Measurements from ENCODE around the gene THSD7A. TPM values are rescaled to one million over a fixed set of nuclear protein-coding genes. Genes with fewer than 3 reads are reported as not detected.

The THSD7A gene
- total RNA-seq, 2 experiments from 2014 or later, result not detected

DNA sequence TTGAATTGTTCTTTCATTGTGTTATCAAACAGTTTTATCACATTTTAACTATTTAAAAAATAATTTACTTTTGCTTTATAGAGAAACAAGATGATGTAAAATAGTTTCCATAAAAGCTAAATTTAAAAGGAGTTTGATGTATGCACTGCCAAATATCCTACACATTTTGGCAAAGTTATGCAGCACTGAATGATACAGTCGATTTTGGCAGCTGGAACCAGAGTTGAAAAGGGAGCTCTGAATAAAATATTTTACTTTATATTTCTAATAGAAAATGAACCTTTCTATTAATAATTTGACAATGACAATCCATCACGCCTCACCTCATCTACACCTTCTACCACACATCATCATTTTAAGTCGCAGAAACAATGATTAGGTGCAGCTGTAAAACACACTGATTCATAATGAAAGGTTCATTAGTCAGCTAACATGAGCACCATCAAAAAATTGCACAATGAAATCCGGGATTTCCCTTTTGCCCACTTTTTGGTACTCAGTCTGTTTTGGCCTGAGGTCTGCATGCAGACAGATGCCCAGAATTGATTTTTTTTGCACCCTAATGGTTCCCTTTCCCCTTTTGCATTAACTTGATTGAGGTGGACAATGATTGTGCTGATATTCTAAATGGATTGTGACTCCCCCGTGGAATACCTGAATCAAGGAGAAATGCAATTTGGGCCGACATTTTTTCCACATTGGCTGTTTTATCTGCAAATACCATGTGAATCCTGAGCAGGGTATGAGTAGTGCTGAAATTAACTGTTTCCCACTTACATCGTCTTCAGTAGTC lies 105.8 kb downstream of the THSD7A start:
- no peaks in the 10 kb centered on the region for H3K36me3 Mint-ChIP-seq
- H3K4me3 Mint-ChIP-seq, result no peak overlapping the region
- no peaks in the 10 kb centered on the region for H3K27me3 Mint-ChIP-seq
- H3K9me3 Mint-ChIP-seq (ENCODE audit: low read depth), result peaks cover 6% of the 10 kb centered on the region
- ATAC-seq (no peak), DNase-seq (no peak)
- CTCF ChIA-PET, result no interaction called here
- H3K4me1 Mint-ChIP-seq, result no peaks in the 10 kb centered on the region
- H3K27ac Mint-ChIP-seq, result no peak overlapping the region

DNA sequence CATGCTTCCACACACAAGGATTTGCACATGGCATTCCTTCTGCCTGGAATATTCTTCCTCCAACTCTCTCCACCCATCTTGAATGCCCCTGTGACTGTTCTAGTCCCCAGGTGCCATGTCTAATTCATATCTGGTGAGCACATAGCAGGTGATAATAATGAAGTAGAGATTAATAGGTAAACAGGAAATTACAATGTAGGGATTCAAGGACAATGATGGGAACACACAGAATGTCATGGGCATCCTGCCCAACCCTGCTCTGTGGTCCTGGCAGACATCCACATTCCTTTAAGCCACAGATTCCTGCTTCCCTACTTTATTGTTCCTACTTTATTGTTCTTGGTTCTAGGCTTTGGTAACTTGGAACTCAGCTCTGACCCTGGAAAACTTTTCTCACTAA lies 115.8 kb downstream of the THSD7A start:
- Mint-ChIP-seq H3K36me3 (no peaks in the 10 kb centered on the region), H3K9me3 (ENCODE audit: low read depth) (no peaks in the 10 kb centered on the region), H3K27ac (no peak overlapping the region), H3K4me1 (no peaks in the 10 kb centered on the region), H3K27me3 (no peaks in the 10 kb centered on the region), H3K4me3 (no peak overlapping the region)
- CTCF ChIA-PET, result no interaction called here
- DNase-seq, result no peak
- no peak for ATAC-seq

DNA sequence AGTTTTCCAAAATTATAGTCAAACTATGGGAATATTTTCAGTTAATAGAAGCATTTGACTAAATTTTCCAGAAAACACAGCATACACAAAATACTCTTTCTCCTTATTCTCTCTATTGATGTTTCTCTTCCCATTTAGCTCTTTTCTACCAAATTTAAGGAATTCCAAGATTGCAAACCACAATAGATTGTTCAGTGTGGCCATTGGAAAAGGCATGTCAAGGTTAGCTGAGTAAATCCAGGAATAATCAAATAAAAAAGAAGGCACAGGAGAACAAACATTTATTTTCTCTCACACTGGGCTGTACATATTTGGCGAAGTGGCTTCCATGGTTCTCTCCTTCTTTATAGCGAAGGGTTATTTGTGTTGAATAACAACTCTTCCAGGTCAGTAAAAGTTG lies 117.3 kb downstream of the THSD7A start:
- no peaks in the 10 kb centered on the region for H3K27me3 Mint-ChIP-seq
- CTCF ChIA-PET, result no interaction called here
- H3K4me3 Mint-ChIP-seq, result no peak overlapping the region
- no peaks in the 10 kb centered on the region for H3K4me1 Mint-ChIP-seq
- H3K36me3 Mint-ChIP-seq, result no peaks in the 10 kb centered on the region
- no peak for DNase-seq
- no peaks in the 10 kb centered on the region for H3K9me3 Mint-ChIP-seq (ENCODE audit: low read depth)
- no peak overlapping the region for H3K27ac Mint-ChIP-seq
- ATAC-seq, result no peak

DNA sequence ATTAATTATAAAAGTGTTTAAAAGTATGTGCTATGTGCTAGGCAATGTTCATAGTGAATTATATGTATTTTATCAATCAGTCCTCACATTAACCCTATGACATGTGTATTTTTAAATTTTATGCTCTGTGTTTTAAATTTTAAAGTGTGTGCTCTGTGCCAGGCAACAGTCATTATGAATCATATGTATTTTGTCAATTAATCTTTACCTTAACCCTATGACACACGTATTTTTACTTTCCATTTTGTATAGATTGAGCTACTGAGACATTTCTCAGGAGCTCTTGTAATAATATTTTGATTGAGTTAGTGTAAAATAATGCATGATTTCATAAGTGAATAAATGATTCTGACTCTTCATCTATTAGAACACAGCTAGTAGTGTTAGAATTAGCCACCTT lies 117.8 kb downstream of the THSD7A start:
- no peak for ATAC-seq
- H3K4me3 Mint-ChIP-seq, result no peak overlapping the region
- H3K36me3 Mint-ChIP-seq, result no peaks in the 10 kb centered on the region
- H3K27ac Mint-ChIP-seq, result no peak overlapping the region
- DNase-seq, result no peak
- H3K27me3 Mint-ChIP-seq, result no peaks in the 10 kb centered on the region
- H3K9me3 Mint-ChIP-seq (ENCODE audit: low read depth), result no peaks in the 10 kb centered on the region
- CTCF ChIA-PET, result no interaction called here
- H3K4me1 Mint-ChIP-seq, result no peaks in the 10 kb centered on the region

DNA sequence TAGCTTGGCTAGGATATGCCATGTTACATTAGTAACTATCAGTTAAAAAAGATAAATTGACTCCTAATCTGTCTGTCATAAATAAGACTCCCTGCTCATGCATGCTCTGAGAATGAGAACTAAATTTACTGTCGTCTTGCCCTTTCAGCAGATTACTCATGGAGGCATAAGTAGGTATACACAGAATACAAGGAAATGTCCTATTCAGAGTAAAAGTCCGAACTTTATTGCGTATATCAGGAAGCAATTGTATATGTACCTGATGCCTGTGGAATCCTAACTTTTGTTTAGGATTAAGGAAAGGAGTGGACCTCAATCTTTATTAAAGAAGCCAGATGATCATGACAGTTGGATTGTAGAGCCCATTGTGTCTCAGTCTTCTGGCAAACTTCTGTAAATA lies 118.6 kb downstream of the THSD7A start:
- Mint-ChIP-seq H3K27ac (no peak overlapping the region), H3K27me3 (no peaks in the 10 kb centered on the region), H3K4me1 (no peaks in the 10 kb centered on the region), H3K9me3 (ENCODE audit: low read depth) (no peaks in the 10 kb centered on the region), H3K36me3 (no peaks in the 10 kb centered on the region), H3K4me3 (no peak overlapping the region)
- ATAC-seq (no peak), DNase-seq (no peak)
- CTCF ChIA-PET, result no interaction called here

DNA sequence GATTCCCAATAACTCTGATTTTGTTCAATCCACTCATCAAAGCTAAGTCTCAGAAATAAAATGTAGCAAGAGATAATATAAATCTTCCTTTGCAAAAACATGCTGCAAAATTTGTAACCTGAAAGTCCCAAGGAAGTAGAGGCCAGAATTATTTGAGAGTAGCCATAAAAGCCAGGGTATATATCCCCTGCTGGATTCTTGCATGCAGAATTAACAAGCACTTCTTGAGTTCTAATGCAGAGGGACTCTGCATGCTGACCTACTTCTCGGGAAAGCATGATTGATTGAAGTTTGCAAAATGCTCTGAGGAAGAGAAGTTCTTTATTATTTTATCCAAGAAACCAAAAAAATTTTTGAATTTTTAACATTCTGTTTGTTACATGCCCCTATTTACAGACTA lies 121.6 kb downstream of the THSD7A start:
- Mint-ChIP-seq H3K36me3 (no peaks in the 10 kb centered on the region), H3K9me3 (ENCODE audit: low read depth) (no peaks in the 10 kb centered on the region), H3K4me1 (no peaks in the 10 kb centered on the region), H3K27ac (no peak overlapping the region), H3K4me3 (no peak overlapping the region), H3K27me3 (no peaks in the 10 kb centered on the region)
- CTCF ChIA-PET, result no interaction called here
- no peak for DNase-seq
- ATAC-seq, result no peak

DNA sequence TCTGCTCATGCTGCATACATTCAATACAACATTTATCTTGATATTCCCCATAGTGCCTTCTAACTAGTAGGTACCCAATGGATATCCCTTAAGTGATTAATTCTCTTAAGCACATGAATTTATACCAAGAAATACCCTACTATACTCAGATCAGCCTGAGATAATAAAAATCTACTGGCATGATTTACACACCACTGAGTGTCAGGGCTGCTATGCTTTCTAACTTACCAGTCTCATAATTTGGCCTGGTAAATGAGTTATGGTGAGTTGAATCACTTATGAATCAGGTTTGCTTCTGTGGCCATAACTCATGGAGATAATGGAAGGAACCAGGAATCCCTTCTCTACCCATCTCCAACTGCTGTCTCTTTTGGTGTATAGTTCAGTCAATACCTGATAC lies 122.8 kb downstream of the THSD7A start:
- H3K4me1 Mint-ChIP-seq, result no peaks in the 10 kb centered on the region
- H3K27ac Mint-ChIP-seq, result no peak overlapping the region
- no peak overlapping the region for H3K4me3 Mint-ChIP-seq
- CTCF ChIA-PET, result no interaction called here
- H3K36me3 Mint-ChIP-seq, result no peaks in the 10 kb centered on the region
- ATAC-seq, result no peak
- no peak for DNase-seq
- H3K27me3 Mint-ChIP-seq, result no peaks in the 10 kb centered on the region
- H3K9me3 Mint-ChIP-seq (ENCODE audit: low read depth), result no peaks in the 10 kb centered on the region

DNA sequence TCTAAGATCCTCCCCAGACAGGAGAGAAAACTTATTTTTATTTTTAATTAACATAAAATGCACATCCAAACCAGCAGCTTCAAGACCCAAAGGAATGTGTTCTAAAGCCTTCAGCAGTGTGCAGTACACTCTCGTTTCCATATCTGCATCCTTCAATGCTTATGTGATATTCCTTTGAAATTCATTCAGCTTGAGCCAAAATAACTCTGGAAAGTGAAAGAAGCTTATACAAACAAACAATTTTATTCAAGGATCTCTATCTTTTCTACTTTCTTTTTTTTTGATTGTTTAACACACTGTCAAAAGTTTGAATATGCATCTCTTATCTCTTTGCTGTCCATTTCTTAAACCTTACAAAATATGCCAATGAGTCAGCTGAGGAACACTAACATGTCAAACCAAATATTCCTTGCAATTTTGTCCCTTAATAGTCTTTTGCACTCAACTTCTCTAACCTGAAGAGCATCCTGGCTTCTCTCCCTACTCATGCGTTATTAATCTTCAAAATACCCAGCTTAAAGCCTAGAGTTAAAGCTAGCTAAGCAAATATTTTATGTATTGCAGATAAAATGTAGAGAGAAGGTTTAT lies 124.3 kb downstream of the THSD7A start:
- DNase-seq (no peak), ATAC-seq (no peak)
- Mint-ChIP-seq H3K9me3 (ENCODE audit: low read depth) (no peaks in the 10 kb centered on the region), H3K27me3 (no peaks in the 10 kb centered on the region), H3K36me3 (no peaks in the 10 kb centered on the region), H3K4me1 (no peaks in the 10 kb centered on the region), H3K4me3 (no peak overlapping the region), H3K27ac (no peak overlapping the region)
- CTCF ChIA-PET, result no interaction called here

DNA sequence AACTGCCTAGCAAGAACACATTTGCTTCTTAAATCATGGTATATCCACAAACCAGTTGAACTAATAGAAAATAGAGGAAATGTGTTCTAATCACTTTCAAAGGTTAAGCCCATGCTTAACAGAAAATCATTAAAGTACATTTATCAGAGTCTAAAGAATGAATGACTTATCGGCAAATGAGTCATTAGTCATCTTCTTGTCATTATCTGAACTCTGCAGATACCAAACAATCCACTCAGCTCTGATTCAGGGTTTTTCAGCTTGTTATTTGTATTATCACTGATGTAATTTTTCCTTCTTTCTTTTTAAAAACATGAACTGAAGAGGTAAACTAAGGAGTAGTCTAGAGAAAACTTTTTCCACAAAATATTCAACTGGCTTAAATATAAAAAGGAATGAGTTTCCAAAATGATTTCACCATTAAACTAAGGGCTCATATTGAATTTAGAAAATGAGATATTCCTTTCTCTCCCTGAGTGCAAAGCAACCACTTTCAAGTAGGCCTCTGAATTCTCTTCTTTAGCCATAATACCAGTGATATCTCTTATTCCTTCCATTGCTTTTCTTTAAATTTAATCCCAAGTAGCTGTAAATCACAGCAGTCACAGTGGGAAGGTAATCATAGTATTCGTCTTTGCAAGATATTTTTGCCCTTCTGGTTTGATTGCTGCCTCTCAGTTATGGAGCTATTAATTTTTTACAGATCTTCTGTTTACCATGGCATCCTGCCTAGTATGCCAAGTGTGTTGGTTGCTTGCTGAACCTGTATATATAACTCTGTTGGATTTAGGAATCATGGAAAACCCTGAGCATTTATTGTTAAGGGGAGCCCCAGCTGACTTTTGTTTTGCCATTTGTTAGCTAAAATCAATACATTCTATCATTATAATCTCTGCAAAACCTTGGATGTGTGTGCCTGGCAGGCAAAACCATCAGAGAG lies 125.1 kb downstream of the THSD7A start:
- DNase-seq (no peak), ATAC-seq (no peak)
- H3K27ac Mint-ChIP-seq, result no peak overlapping the region
- H3K4me1 Mint-ChIP-seq, result no peaks in the 10 kb centered on the region
- H3K36me3 Mint-ChIP-seq, result no peaks in the 10 kb centered on the region
- no peaks in the 10 kb centered on the region for H3K27me3 Mint-ChIP-seq
- H3K9me3 Mint-ChIP-seq (ENCODE audit: low read depth), result no peaks in the 10 kb centered on the region
- CTCF ChIA-PET, result no interaction called here
- no peak overlapping the region for H3K4me3 Mint-ChIP-seq

DNA sequence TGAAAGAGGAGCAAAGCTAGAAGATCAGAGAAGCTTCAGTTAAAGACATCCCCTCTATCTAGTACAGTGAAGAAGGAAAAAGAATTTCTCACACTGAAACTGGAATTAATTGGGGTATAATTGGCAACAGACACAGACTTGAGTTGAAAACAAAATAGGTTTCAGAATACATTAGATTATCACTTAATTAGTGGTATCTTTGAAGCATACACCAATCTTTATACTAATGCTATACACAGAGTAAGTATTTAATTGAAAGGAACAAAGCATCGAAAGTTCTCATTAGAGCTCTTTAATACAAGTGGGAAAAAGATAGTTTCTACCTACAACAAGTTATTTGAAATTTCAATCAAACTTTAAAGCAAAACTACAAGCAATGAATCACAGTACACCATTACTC lies 128.2 kb downstream of the THSD7A start:
- H3K36me3 Mint-ChIP-seq, result no peaks in the 10 kb centered on the region
- no peaks in the 10 kb centered on the region for H3K9me3 Mint-ChIP-seq (ENCODE audit: low read depth)
- H3K4me1 Mint-ChIP-seq, result no peaks in the 10 kb centered on the region
- ATAC-seq (no peak), DNase-seq (no peak)
- H3K27ac Mint-ChIP-seq, result no peak overlapping the region
- H3K4me3 Mint-ChIP-seq, result no peak overlapping the region
- CTCF ChIA-PET, result no interaction called here
- H3K27me3 Mint-ChIP-seq, result no peaks in the 10 kb centered on the region

DNA sequence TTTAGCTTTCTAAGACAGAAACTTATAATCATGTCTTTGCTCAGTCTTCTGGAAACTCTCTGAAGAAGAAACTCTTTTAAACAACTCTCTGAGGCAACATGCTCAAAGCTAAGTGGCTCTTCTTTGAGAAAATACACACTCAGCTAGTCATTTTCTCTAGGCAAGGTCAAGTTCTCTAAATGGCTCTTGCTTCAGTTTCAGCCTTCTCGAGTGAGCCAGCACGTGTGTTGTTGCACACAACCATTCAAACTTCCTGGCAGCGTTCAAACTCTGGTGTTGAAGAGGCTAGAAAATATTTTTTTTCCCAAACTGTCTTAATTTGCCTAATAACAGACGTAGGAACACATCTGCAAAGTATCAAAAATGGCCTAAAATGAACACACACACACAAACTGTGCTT lies 129.1 kb downstream of the THSD7A start:
- CTCF ChIA-PET, result no interaction called here
- no peaks in the 10 kb centered on the region for H3K27me3 Mint-ChIP-seq

DNA sequence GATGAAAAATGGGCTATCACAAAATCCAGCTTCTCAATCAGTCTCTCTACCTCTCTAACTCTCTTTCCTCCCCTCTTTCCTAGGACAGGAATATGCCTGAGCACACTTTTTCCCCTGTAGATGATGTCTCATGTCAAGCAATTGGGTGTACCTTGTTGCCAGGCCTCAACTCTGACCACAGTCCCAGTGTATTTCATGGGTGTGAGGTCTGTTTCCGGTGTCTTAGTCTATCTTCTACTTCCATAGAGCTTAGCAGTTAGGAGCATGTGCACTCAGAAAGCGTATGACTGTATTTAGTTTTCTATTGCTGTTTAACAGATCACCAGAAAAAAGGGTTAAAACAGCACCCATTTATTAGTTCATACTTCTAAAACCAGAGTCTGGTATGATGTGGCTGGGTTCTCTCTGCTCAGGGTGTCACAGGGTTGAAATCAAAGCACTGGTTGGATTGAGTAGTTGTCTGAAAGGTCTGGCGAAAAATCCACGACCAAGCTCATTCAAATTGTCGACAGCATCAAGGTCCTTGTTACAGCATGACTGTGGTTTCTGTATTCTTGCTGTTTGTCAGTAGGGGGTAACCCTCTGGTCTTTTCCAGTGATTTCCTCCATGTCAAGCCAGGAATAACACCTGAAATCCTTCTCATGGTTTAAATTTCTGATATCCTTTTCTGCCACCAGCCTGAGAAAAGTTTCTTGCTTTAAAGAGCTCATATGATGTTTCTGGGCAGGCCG lies 130.0 kb downstream of the THSD7A start:
- no peaks in the 10 kb centered on the region for H3K27me3 Mint-ChIP-seq
- CTCF ChIA-PET, result no interaction called here

More for the DNA sequence above, 129.1 kb downstream of the THSD7A start:
- no peaks in the 10 kb centered on the region for H3K4me1 Mint-ChIP-seq
- no peak overlapping the region for H3K27ac Mint-ChIP-seq
- ATAC-seq (no peak), DNase-seq (no peak)
- H3K9me3 Mint-ChIP-seq (ENCODE audit: low read depth), result no peaks in the 10 kb centered on the region
- H3K4me3 Mint-ChIP-seq, result no peak overlapping the region
- no peaks in the 10 kb centered on the region for H3K36me3 Mint-ChIP-seq

DNA sequence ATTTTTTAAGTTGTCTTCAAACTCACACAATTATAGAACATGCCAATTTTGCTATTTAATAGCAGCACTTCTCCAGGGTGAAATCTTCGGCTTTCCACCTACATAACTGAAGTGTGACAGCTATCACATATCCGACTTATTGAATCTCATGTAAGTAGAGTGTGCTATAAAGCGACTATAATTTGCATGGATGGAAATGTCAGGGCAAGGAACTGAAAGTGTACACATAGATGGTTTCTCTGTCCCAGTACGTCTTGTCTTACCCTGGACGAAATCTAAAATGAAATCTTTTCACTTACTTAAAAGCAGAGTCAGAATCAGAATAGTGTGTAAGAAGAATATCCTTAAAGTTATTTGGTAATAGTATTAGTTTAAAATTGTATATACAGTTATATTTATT lies 132.3 kb downstream of the THSD7A start:
- Mint-ChIP-seq H3K4me1 (no peaks in the 10 kb centered on the region), H3K36me3 (no peaks in the 10 kb centered on the region), H3K27me3 (no peaks in the 10 kb centered on the region), H3K27ac (no peak overlapping the region), H3K9me3 (ENCODE audit: low read depth) (no peaks in the 10 kb centered on the region), H3K4me3 (no peak overlapping the region)
- ATAC-seq (no peak), DNase-seq (no peak)
- CTCF ChIA-PET, result no interaction called here

More for the DNA sequence above, 130.0 kb downstream of the THSD7A start:
- H3K36me3 Mint-ChIP-seq, result no peaks in the 10 kb centered on the region
- no peak overlapping the region for H3K4me3 Mint-ChIP-seq
- DNase-seq (no peak), ATAC-seq (no peak)
- H3K4me1 Mint-ChIP-seq, result no peaks in the 10 kb centered on the region
- no peaks in the 10 kb centered on the region for H3K9me3 Mint-ChIP-seq (ENCODE audit: low read depth)
- H3K27ac Mint-ChIP-seq, result no peak overlapping the region

Measured in activated CD8-positive, alpha-beta memory T cell treated with anti-CD3 and anti-CD28 coated beads, Interleukin-2, amount 10 ng/mL, durations not matched to agents 7 days and 5 days (primary cell).